Erythroblast (primary cell): ENCODE results near the gene DOCK2.

ENCODE experiments used
- GATA1 ChIP-seq: IDR thresholded peaks from 2 replicates; pipeline ENCODE4 v1.6.1; 2011; ENCODE audit warnings: low read depth, mild to moderate bottlenecking, control low read depth, low read length, moderate library complexity
- POLR2A ChIP-seq: IDR thresholded peaks from 2 replicates; pipeline ENCODE4 v1.6.1; 2011; ENCODE audit warnings: mild to moderate bottlenecking, low read length

GRCh38 chr5:170121321-170121720, 484.2 kb downstream of the DOCK2 start:
- TF ChIP-seq POLR2A: no peak
- no peak for TF ChIP-seq GATA1
